ENCODE measurements around the gene PI4KA. TPM values are rescaled to one million over a fixed set of nuclear protein-coding genes. Genes with fewer than 3 reads are reported as not detected.

The PI4KA gene
- polyA plus RNA-seq, 1 of the 3 experiments (the other 2 are of a cell fraction) = 30.0 TPM

DNA sequence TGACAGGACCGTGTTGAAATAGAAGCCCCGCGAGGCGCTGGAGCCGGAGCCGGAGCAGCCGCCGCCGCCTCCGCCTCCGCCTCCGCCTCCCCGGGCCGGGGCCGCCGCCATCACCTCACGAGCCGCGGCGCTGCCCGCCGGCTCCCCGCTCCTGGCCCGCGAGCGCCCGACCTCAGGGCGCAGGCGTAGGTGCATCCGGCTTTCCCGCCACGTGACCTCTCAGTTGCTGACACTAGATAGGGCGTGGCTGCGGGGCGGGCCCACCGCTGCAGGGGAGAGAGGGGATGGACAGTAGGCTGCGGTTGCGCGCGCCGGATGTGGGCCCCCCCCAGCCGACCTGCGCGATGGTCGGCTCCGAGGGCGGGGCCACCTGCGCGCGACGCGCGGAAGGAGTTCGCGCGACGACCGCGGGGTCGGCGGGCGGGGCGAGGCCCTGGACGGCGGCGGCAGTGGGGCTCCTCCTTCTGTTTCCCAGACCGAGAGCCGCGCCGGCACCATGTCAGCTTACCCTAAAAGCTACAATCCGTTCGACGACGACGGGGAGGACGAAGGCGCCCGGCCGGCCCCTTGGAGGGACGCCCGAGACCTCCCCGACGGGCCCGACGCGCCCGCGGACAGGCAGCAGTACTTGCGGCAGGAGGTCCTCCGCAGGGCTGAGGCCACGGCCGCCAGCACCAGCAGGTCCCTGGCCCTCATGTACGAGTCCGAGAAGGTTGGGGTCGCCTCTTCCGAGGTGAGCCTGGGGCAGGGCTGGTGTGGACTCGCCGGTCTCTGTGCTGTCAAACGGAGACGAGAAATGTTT lies at the start of gene PI4KA, which contains the start of gene SNAP29 (continued):
- TF ChIP-seq, protein P1, sequence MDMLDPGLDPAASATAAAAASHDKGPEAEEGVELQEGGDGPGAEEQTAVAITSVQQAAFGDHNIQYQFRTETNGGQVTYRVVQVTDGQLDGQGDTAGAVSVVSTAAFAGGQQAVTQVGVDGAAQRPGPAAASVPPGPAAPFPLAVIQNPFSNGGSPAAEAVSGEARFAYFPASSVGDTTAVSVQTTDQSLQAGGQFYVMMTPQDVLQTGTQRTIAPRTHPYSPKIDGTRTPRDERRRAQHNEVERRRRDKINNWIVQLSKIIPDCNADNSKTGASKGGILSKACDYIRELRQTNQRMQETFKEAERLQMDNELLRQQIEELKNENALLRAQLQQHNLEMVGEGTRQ (IDR thresholded peaks at IDR 0.05; ENCODE audit: borderline replicate concordance, low read depth, low read length) = peak; percentile 91
- TF ChIP-seq, protein P2, sequence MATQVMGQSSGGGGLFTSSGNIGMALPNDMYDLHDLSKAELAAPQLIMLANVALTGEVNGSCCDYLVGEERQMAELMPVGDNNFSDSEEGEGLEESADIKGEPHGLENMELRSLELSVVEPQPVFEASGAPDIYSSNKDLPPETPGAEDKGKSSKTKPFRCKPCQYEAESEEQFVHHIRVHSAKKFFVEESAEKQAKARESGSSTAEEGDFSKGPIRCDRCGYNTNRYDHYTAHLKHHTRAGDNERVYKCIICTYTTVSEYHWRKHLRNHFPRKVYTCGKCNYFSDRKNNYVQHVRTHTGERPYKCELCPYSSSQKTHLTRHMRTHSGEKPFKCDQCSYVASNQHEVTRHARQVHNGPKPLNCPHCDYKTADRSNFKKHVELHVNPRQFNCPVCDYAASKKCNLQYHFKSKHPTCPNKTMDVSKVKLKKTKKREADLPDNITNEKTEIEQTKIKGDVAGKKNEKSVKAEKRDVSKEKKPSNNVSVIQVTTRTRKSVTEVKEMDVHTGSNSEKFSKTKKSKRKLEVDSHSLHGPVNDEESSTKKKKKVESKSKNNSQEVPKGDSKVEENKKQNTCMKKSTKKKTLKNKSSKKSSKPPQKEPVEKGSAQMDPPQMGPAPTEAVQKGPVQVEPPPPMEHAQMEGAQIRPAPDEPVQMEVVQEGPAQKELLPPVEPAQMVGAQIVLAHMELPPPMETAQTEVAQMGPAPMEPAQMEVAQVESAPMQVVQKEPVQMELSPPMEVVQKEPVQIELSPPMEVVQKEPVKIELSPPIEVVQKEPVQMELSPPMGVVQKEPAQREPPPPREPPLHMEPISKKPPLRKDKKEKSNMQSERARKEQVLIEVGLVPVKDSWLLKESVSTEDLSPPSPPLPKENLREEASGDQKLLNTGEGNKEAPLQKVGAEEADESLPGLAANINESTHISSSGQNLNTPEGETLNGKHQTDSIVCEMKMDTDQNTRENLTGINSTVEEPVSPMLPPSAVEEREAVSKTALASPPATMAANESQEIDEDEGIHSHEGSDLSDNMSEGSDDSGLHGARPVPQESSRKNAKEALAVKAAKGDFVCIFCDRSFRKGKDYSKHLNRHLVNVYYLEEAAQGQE (IDR thresholded peaks at IDR 0.05; ENCODE audit: low read depth, low read length) = no peak
- TF ChIP-seq RFX5 (IDR thresholded peaks at IDR 0.05; ENCODE audit: low read length) (no peak), FOSL2 (IDR thresholded peaks at IDR 0.05; ENCODE audit: borderline replicate concordance, low read depth) (no peak), GATA2 (CRISPR knock-in tag; IDR thresholded peaks at IDR 0.05) (no peak)
- TF ChIP-seq, protein P3, sequence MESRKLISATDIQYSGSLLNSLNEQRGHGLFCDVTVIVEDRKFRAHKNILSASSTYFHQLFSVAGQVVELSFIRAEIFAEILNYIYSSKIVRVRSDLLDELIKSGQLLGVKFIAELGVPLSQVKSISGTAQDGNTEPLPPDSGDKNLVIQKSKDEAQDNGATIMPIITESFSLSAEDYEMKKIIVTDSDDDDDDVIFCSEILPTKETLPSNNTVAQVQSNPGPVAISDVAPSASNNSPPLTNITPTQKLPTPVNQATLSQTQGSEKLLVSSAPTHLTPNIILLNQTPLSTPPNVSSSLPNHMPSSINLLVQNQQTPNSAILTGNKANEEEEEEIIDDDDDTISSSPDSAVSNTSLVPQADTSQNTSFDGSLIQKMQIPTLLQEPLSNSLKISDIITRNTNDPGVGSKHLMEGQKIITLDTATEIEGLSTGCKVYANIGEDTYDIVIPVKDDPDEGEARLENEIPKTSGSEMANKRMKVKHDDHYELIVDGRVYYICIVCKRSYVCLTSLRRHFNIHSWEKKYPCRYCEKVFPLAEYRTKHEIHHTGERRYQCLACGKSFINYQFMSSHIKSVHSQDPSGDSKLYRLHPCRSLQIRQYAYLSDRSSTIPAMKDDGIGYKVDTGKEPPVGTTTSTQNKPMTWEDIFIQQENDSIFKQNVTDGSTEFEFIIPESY (IDR thresholded peaks at IDR 0.05; ENCODE audit: borderline replicate concordance, low read depth) = peak; percentile 81; the same call in 1 of the 2 replicates

DNA sequence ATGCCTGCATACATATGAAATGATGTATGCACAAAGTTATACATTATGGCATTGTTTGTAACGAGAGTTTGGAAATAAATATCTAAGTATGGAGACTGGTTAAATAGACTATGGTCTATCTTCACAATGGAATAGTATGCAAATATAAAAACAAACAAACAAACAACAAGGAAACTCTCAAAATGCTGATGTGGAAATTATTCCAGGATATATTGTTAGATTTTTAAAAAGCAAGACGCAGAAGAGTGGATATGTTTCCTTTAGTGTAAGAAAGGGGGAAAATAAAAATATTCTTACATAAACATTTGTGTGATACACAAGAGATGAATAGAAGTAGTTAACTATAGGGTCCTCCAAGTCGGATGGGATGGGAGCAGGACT lies 47.8 kb upstream of the PI4KA start:
- DNase-seq = no peak
- CTCF ChIA-PET = interaction anchor here (1.2 to 1.5 kb wide), 2 partner anchors 21 to 54 kb away, joined by 3 read pairs; no protein-coding TSS in a partner anchor

More for the DNA sequence above, 47.8 kb upstream of the PI4KA start:
- H3K9me2 ChIP-seq = no peaks in the 10 kb centered on the region
- H3K27me3 ChIP-seq (ENCODE audit: insufficient read depth) = no peaks in the 10 kb centered on the region
- no peaks in the 10 kb centered on the region for H3K36me3 ChIP-seq (replicated peaks in 1 of 2; ENCODE audit: control insufficient read depth in 1 of 2, insufficient read depth in 2 of 2, low read length in 1 of 2)
- H3K4me1 ChIP-seq (ENCODE audit: control insufficient read depth in 1 of 2, insufficient read depth in 2 of 2, low read depth in 1 of 2, low read length in 1 of 2) = peaks cover 0 to 5% of the 10 kb centered on the region in 2 experiments; a peak in 2 of 4 replicates
- H3K4me3 ChIP-seq (ENCODE audit: low read depth in 2 of 2, low read length in 1 of 2) = no peak overlapping the region
- H4K20me1 ChIP-seq (ENCODE audit: insufficient read depth) = no peaks in the 10 kb centered on the region
- H3F3A ChIP-seq (replicated peaks; ENCODE audit: insufficient read depth) = peaks cover 8% of the 10 kb centered on the region
- WGBS (ENCODE audit: low lambda C conversion rate) = 75% methylated on average over 3 of the region's 3 CpGs
- H3K79me2 ChIP-seq (ENCODE audit: insufficient read depth) = no peaks in the 10 kb centered on the region
- H3K27ac ChIP-seq (ENCODE audit: low read depth in 2 of 2, low read length in 1 of 2) = no peak overlapping the region
- no peak overlapping the region for H3K9ac ChIP-seq
- H2AFZ ChIP-seq (ENCODE audit: low read depth) = no peak overlapping the region
- TF ChIP-seq, protein P4, sequence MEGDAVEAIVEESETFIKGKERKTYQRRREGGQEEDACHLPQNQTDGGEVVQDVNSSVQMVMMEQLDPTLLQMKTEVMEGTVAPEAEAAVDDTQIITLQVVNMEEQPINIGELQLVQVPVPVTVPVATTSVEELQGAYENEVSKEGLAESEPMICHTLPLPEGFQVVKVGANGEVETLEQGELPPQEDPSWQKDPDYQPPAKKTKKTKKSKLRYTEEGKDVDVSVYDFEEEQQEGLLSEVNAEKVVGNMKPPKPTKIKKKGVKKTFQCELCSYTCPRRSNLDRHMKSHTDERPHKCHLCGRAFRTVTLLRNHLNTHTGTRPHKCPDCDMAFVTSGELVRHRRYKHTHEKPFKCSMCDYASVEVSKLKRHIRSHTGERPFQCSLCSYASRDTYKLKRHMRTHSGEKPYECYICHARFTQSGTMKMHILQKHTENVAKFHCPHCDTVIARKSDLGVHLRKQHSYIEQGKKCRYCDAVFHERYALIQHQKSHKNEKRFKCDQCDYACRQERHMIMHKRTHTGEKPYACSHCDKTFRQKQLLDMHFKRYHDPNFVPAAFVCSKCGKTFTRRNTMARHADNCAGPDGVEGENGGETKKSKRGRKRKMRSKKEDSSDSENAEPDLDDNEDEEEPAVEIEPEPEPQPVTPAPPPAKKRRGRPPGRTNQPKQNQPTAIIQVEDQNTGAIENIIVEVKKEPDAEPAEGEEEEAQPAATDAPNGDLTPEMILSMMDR (IDR thresholded peaks at IDR 0.05) = no peak
- no peak for TF ChIP-seq RCOR1 (IDR thresholded peaks at IDR 0.05; ENCODE audit: low read length)
- TF ChIP-seq SMC3 (IDR thresholded peaks at IDR 0.05; ENCODE audit: low read depth, low read length) = no peak
- TF ChIP-seq, protein P5, sequence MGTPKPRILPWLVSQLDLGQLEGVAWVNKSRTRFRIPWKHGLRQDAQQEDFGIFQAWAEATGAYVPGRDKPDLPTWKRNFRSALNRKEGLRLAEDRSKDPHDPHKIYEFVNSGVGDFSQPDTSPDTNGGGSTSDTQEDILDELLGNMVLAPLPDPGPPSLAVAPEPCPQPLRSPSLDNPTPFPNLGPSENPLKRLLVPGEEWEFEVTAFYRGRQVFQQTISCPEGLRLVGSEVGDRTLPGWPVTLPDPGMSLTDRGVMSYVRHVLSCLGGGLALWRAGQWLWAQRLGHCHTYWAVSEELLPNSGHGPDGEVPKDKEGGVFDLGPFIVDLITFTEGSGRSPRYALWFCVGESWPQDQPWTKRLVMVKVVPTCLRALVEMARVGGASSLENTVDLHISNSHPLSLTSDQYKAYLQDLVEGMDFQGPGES (IDR thresholded peaks at IDR 0.05; ENCODE audit: low read depth, low read length) = no peak
- TF ChIP-seq, protein P6, sequence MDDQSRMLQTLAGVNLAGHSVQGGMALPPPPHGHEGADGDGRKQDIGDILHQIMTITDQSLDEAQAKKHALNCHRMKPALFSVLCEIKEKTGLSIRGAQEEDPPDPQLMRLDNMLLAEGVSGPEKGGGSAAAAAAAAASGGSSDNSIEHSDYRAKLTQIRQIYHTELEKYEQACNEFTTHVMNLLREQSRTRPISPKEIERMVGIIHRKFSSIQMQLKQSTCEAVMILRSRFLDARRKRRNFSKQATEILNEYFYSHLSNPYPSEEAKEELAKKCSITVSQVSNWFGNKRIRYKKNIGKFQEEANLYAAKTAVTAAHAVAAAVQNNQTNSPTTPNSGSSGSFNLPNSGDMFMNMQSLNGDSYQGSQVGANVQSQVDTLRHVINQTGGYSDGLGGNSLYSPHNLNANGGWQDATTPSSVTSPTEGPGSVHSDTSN (IDR thresholded peaks at IDR 0.05) = no peak
- no peak for TF ChIP-seq MXI1 (IDR thresholded peaks at IDR 0.05; ENCODE audit: low read depth, low read length)
- H3K9me3 ChIP-seq = no peaks in the 10 kb centered on the region
- POLR2A ChIA-PET = interaction anchor here (1.1 kb wide), 1 partner anchor 11 kb away, joined by 3 read pairs; the partner anchor contains the start of gene CRKL
- H3K4me2 ChIP-seq = no peak overlapping the region

Measured in SK-N-SH (cell line).